Measurements from ENCODE around the gene CPSF4L.

- TF ChIP-seq POLR2A (IDR thresholded peaks at IDR 0.05), result no peak
- no peak for TF ChIP-seq CTCF (IDR thresholded peaks at IDR 0.05)
Observed at GRCh38 chr17:73248532-73248931, 13.1 kb downstream of the CPSF4L start.

Data from heart left ventricle (tissue), 13 donors.